Stimulated activated CD4-positive, alpha-beta T cell treated with anti-CD3 and anti-CD28 coated beads, Interleukin-4, amount 100 ng/mL, for 24 hours (primary cell): ENCODE data around the gene CORO1C.

Source experiments
- DNase-seq: peaks from one replicate; pipeline ENCODE4 v3.0.0-alpha.2; 2020

The CORO1C gene

GRCh38 chr12:108597559-108598471 is 133.5 kb downstream of the CORO1C start, which contains the start of gene TMEM119:
TSS of gene TMEM119 (minus strand) at chr12:108598084. CDS start at chr12:108592383, 5,701 bp downstream.
- no peak for DNase-seq

DNA sequence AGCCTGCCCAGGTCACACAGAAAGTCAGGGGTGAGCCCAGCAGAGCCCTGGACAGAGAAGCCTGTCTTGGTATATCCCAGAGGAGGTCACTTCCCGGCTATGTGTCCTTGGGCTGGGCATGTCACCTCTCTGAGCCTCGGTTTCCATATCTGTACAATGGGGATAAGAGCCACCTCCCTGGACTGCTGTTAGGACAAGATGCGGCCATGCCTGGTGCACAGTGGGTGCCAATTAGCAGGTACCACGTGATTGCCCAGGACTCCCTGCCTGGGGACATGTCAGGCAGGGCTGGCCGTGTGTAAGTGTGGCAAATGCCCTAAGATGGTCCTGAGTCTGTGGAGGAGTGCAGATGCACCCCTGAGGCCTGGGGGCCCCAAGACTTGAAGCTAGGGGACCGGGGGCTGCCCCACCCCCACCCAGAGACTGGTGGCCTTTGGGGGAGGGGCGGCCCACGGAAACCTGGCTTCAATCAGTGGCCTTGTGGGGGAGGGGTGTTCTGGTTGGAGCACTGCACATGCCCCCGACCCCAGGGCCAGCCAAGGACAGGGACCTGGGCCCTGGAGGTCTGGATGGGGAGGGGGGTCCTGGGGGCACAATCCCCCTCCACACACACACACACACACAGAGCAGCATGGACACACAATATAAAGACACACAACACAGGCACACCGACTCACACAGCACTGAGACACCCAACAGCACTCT is 134.3 kb downstream of the CORO1C start:
- no peak for DNase-seq

GRCh38 chr12:108595711-108596647 is 135.3 kb downstream of the CORO1C start:
- DNase-seq: no peak
